HepG2 (cell line): ENCODE data around the gene TCF19. TPM values are rescaled to one million over a fixed set of nuclear protein-coding genes. Genes with fewer than 3 reads are reported as not detected.
"Not testable (repeated sequence)": the region's sequence is repeated elsewhere in the genome, so short reads cannot be mapped to it uniquely, and the experiment has no call there.

Experiments
- ATAC-seq: fragments of 200-7000 bp; cut with Tn5 transposase; 3 replicates; pipeline ENCODE4 v1.9.1; 2020; ENCODE audit warnings: mild to moderate bottlenecking, moderate library complexity
- BruUV-seq: library from RNA; stranded (reverse); fragments of 400-500 nt; replicated peaks from 2 replicates; lab custom pipeline; 2021; lab: Mats Ljungman, UMichigan
- CTCF ChIA-PET: fragments of 300-600 bp; formaldehyde crosslinking; extraction: SDS; loops from one replicate; lab custom pipeline; 2021; ENCODE audit warnings: low total read pairs, inconsistent platforms, low intra/inter-chr PET ratio; lab: Yijun Ruan, JAX
- POLR2A ChIA-PET: fragments of 350-600 bp; sonication (Branson Sonifier 250); formaldehyde crosslinking; loops from one replicate; lab custom pipeline; 2020; ENCODE audit warnings: antibody characterized with exemption, inconsistent platforms; lab: Yijun Ruan, JAX
- DNase-seq: peaks from one replicate; pipeline ENCODE4 v3.0.0-alpha.2; 2015; ENCODE audit warnings: low spot score
- FAIRE-seq: peaks from 3 replicates; lab custom pipeline; 2011; peaks lifted over from hg19 to GRCh38; lab: Jason Lieb, UNC
- H2AFZ ChIP-seq: one replicate; pipeline ENCODE4 v1.6.1; 2011; ENCODE audit warnings: low read length, inconsistent platforms
- H3K27ac ChIP-seq: fragments of 300-600 bp; 3 replicates; pipeline ENCODE4 v1.8.0; 2011; ENCODE audit warnings: mixed run types, mild to moderate bottlenecking, mixed read lengths, low read length, inconsistent platforms; ENCODE audit not compliant: insufficient read depth; ENCODE audit errors: extremely low read length
- H3K27me3 ChIP-seq, 2 experiments: fragments of 200-600 bp in 1 of 2; 2 replicates in 1 of 2; 3 replicates in 1 of 2; pipeline versions ENCODE4 v1.6.0 to v1.8.0; 2011; ENCODE audit warnings: low read length in 2 of 2, mild to moderate bottlenecking in 2 of 2, moderate library complexity in 2 of 2, inconsistent platforms in 1 of 2; ENCODE audit not compliant: insufficient read depth in 2 of 2, control insufficient read depth in 1 of 2
- H3K36me3 ChIP-seq, 2 experiments: fragments of 200-600 bp in 1 of 2; replicated peaks in 1 of 2; 2 replicates in 1 of 2; 3 replicates in 1 of 2; pipeline versions ENCODE4 v1.5.1 to v1.8.0; 2011; ENCODE audit warnings: low read length in 2 of 2, inconsistent platforms in 1 of 2; ENCODE audit not compliant: insufficient read depth in 2 of 2, control insufficient read depth in 1 of 2
- H3K4me1 ChIP-seq: 2 replicates; pipeline ENCODE4 v1.5.1; 2012; ENCODE audit warnings: low read length, inconsistent platforms; ENCODE audit not compliant: insufficient read depth
- H3K4me2 ChIP-seq: 2 replicates; pipeline ENCODE4 v1.6.0; 2011; ENCODE audit warnings: low read depth, low read length, inconsistent platforms
- H3K4me3 ChIP-seq, 3 experiments: fragments of 200-600 bp in 1 of 3; sonication (generic), shearing (Covaris generic) in 1 of 3; replicated peaks in 1 of 3; 2 replicates each; pipeline ENCODE4 v1.5.1; 2011 to 2016; ENCODE audit warnings: low read length in 3 of 3, inconsistent platforms in 2 of 3, low read depth in 2 of 3, mild to moderate bottlenecking in 2 of 3, control low read depth in 1 of 3, mixed read lengths in 1 of 3; ENCODE audit not compliant: insufficient read depth in 1 of 3
- H3K79me2 ChIP-seq: one replicate; pipeline ENCODE4 v1.6.1; 2011; ENCODE audit warnings: low read length, inconsistent platforms; ENCODE audit not compliant: insufficient read depth
- H3K9ac ChIP-seq: 2 replicates; pipeline ENCODE4 v1.6.0; 2011; ENCODE audit warnings: mild to moderate bottlenecking, low read depth, low read length, inconsistent platforms; ENCODE audit not compliant: insufficient read depth
- H3K9me3 ChIP-seq: 2 replicates; pipeline ENCODE4 v1.5.1; 2012; ENCODE audit warnings: mild to moderate bottlenecking, low read length
- H4K20me1 ChIP-seq: 2 replicates; pipeline ENCODE4 v1.6.0; 2011; ENCODE audit warnings: inconsistent platforms, mild to moderate bottlenecking, low read length, moderate library complexity; ENCODE audit not compliant: insufficient read depth
- ASH2L ChIP-seq: fragments of 300-600, 200-600 bp; sonication (generic); IDR thresholded peaks from 2 replicates; pipeline ENCODE4 v1.7.0; 2017; ENCODE audit warnings: low read depth, mild to moderate bottlenecking, moderate library complexity, mixed read lengths, low read length; ENCODE audit not compliant: insufficient read length
- ETV5 ChIP-seq: IDR thresholded peaks from 2 replicates; pipeline ENCODE4 v1.6.1; 2018; ENCODE audit warnings: missing biosample characterization, missing genetic modification reagents, inconsistent platforms, borderline replicate concordance
- FOSL2 ChIP-seq: sonication (generic); formaldehyde crosslinking; IDR thresholded peaks from 2 replicates; pipeline ENCODE4 v1.4.0; 2020; ENCODE audit warnings: missing genetic modification reagents
- LCORL ChIP-seq, 2 experiments: fragments of 450-650 bp in 1 of 2; sonication (generic) in 1 of 2; formaldehyde crosslinking in 1 of 2; IDR thresholded peaks; 2 replicates each; pipeline versions ENCODE4 v1.5.0 to v1.6.1; 2017 to 2020; ENCODE audit warnings: antibody characterized with exemption in 1 of 2, missing genetic modification reagents in 1 of 2
- MAFK ChIP-seq, 2 experiments: IDR thresholded peaks in 1 of 2; conservative IDR thresholded peaks in 1 of 2; 2 replicates each; pipeline ENCODE4 v1.6.1; 2011; ENCODE audit warnings: improper control_type of control experiment in 2 of 2, low read length in 2 of 2
- PITX1 ChIP-seq: sonication (generic); formaldehyde crosslinking; IDR thresholded peaks from 2 replicates; pipeline ENCODE4 v1.5.1; 2020; ENCODE audit warnings: mild to moderate bottlenecking, missing genetic modification reagents
- TSC22D2 ChIP-seq: sonication (generic); formaldehyde crosslinking; IDR thresholded peaks from 2 replicates; pipeline ENCODE4 v1.5.1; 2020; ENCODE audit warnings: missing genetic modification reagents, mild to moderate bottlenecking, borderline replicate concordance
- YEATS2 ChIP-seq: sonication (generic); formaldehyde crosslinking; IDR thresholded peaks from 2 replicates; pipeline ENCODE4 v1.4.0; 2020; ENCODE audit warnings: missing genetic modification reagents, borderline replicate concordance
- ZNF256 ChIP-seq: sonication (generic); formaldehyde crosslinking; conservative IDR thresholded peaks from 2 replicates; pipeline ENCODE4 v1.4.0; 2020; ENCODE audit warnings: missing genetic modification reagents
- ZNF3 ChIP-seq: IDR thresholded peaks from 2 replicates; pipeline ENCODE4 v1.7.0; 2017; ENCODE audit warnings: inconsistent platforms
- ZNF891 ChIP-seq: sonication (generic); formaldehyde crosslinking; IDR thresholded peaks from 2 replicates; pipeline ENCODE4 v1.5.0; 2020; ENCODE audit warnings: mild to moderate bottlenecking, missing genetic modification reagents
- WGBS: methylation state at CpG from one replicate; pipeline ENCODE4 v1.1.6; 2017; ENCODE audit warnings: low lambda C conversion rate; 5-methylcytosine and 5-hydroxymethylcytosine counted together
- in situ Hi-C: cut with HindIII; loops from 2 replicates; pipeline ENCODE4 v1.10.0; 2017; ENCODE audit warnings: low pct_unique_long_range_greater_than_20kb; ENCODE audit not compliant: extremely low pct_ligation_motif_present
- intact Hi-C: fragments of 100-400 bp; cut with micrococcal nuclease; formaldehyde crosslinking; loops from one replicate; pipeline ENCODE4 v1.10.0; 2022; ENCODE audit not compliant: unreplicated experiment
- polyA plus RNA-seq, 8 experiments: library from polyadenylated mRNA; depleted of rRNA in 3 of 8; stranded (reverse) in 7 of 8; unstranded in 1 of 8; fragments of >200 nt; fragmentation: Illumina TruSeq in 4 of 8; extraction: Trizol in 4 of 8; gene quantifications; 2 replicates each; pipeline versions ENCODE4 v1.2.1 to v1.2.3, GENCODE V29; 2011 to 2016; ENCODE audit warnings: low read depth in 4 of 8, missing spikeins in 1 of 8, mixed read lengths in 1 of 8; ENCODE audit not compliant: insufficient read depth in 1 of 8
- total RNA-seq, 5 experiments: library from RNA; depleted of rRNA; stranded (reverse); fragments of >200 nt; fragmentation: Illumina TruSeq; extraction: Trizol; gene quantifications; 2 replicates each; pipeline ENCODE4 v1.2.3, GENCODE V29; 2016; ENCODE audit warnings: low read depth in 1 of 5
- TF ChIP-seq, protein P1 (sequence below): sonication (generic); formaldehyde crosslinking; IDR thresholded peaks from 2 replicates; pipeline ENCODE4 v1.8.0; 2022; ENCODE audit warnings: mild to moderate bottlenecking, missing genetic modification reagents
- TF ChIP-seq, protein P2 (sequence below): sonication (generic); formaldehyde crosslinking; IDR thresholded peaks from 2 replicates; pipeline ENCODE4 v1.8.1; 2023; ENCODE audit warnings: mild to moderate bottlenecking, inconsistent platforms, moderate library complexity, missing genetic modification reagents, borderline replicate concordance

TCF19 gene
- total and polyA plus RNA-seq, 2 of the 13 experiments (the other 11 are each of a cell fraction or from before 2014, with no cell fraction given), result 4.9 to 22.2 TPM

DNA sequence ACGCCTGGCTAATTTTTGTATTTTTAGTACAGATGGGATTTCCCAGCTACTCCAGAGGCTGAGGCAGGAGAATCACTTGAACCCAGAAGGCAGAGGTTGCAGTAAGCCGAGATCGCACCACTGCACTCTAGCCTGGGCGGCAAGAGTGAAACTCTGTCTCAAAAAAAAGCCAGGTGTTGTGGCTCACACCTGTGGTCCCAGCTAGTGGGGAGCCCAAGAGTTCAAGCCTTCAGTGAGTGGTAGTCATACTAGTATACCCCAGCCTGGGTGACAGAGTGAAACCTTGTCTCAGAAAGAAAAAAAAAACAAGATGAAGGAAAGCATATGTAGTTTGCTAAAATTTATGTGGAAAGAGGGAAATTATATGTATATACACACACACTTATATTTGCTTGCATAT is 32.1 kb downstream of the TCF19 start:
- H3K27ac ChIP-seq, result no peak overlapping the region
- H3K79me2 ChIP-seq, result peaks cover 4% of the 10 kb centered on the region
- H3K9me3 ChIP-seq, result no peaks in the 10 kb centered on the region
- BruUV-seq, result no TSS peak
- TF ChIP-seq ZNF256 (no peak), MAFK (conservative IDR thresholded peaks at IDR 0.05 in 1 of 2, IDR thresholded peaks at IDR 0.05 in 1 of 2; ENCODE audit: low read length in 2 of 2) (0 out of 4 replicates have a peak, but pooled peaks of 1 of the 2 experiments have one; percentile 15)
- intact Hi-C loops (no loop called here), in situ Hi-C loops (loop anchor here (5.0 kb wide), 2 partner anchors 53 to 177 kb away; partner anchors contain the start of gene PSORS1C2)
- no peak overlapping the region for H3K9ac ChIP-seq
- FAIRE-seq, result no peak
- no peak overlapping the region for H2AFZ ChIP-seq
- no peaks in the 10 kb centered on the region for H3K27me3 ChIP-seq
- H3K4me2 ChIP-seq, result no peak overlapping the region
- H3K4me3 ChIP-seq, result no peak overlapping the region
- DNase-seq, result no peak
- 65% methylated on average over 4 of the region's 4 CpGs for WGBS
- ChIA-PET CTCF (interaction anchor here (1.5 kb wide), 1 partner anchor 53 kb away, joined by 6 read pairs; no protein-coding TSS in a partner anchor), POLR2A (no interaction called here)
- H3K4me1 ChIP-seq, result peaks cover 29% of the 10 kb centered on the region
- no peaks in the 10 kb centered on the region for H4K20me1 ChIP-seq
- no peak for ATAC-seq
- H3K36me3 ChIP-seq, result no peaks in the 10 kb centered on the region

- CTCF ChIA-PET, result interaction anchor here (1.2 to 3.5 kb wide), 4 partner anchors 32 to 174 kb away, joined by 4 to 110 read pairs (median 13); partner anchors contain the start of gene PSORS1C2
- peak; percentile 71 for FAIRE-seq
- TF ChIP-seq TSC22D2, result 0 out of 2 replicates have a peak, but pooled peaks have one; percentile 59
- TF ChIP-seq, protein P1, sequence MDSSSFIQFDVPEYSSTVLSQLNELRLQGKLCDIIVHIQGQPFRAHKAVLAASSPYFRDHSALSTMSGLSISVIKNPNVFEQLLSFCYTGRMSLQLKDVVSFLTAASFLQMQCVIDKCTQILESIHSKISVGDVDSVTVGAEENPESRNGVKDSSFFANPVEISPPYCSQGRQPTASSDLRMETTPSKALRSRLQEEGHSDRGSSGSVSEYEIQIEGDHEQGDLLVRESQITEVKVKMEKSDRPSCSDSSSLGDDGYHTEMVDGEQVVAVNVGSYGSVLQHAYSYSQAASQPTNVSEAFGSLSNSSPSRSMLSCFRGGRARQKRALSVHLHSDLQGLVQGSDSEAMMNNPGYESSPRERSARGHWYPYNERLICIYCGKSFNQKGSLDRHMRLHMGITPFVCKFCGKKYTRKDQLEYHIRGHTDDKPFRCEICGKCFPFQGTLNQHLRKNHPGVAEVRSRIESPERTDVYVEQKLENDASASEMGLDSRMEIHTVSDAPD (CRISPR knock-in tag), result 0 out of 2 replicates have a peak, but pooled peaks have one; percentile 35
- peak; percentile 51; the same call in 1 of the 2 replicates for TF ChIP-seq YEATS2 (CRISPR knock-in tag)
- TF ChIP-seq, protein P2, sequence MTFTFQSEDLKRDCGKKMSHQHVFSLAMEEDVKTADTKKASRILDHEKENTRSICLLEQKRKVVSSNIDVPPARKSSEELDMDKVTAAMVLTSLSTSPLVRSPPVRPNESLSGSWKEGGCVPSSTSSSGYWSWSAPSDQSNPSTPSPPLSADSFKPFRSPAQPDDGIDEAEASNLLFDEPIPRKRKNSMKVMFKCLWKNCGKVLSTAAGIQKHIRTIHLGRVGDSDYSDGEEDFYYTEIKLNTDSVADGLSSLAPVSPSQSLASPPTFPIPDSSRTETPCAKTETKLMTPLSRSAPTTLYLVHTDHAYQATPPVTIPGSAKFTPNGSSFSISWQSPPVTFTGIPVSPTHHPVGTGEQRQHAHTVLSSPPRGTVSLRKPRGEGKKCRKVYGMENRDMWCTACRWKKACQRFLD (CRISPR knock-in tag), result 0 out of 2 replicates have a peak, but pooled peaks have one; percentile 38
- 0 out of 2 replicates have a peak, but pooled peaks have one; percentile 57 for TF ChIP-seq ZNF891
- TF ChIP-seq PITX1 (CRISPR knock-in tag), result peak; percentile 52; the same call in 1 of the 2 replicates
- TF ChIP-seq FOSL2, result peak; percentile 31; the same call in 1 of the 2 replicates
- not testable (repeated sequence) for TF ChIP-seq LCORL (IDR thresholded peaks at IDR 0.05)
- TF ChIP-seq LCORL (CRISPR knock-in tag; IDR thresholded peaks at IDR 0.05), result peak; percentile 76
- TF ChIP-seq ASH2L, result peak; percentile 32
- 0 out of 2 replicates have a peak, but pooled peaks have one; percentile 18 for TF ChIP-seq ZNF3
- TF ChIP-seq ETV5 (CRISPR knock-in tag), result 0 out of 2 replicates have a peak, but pooled peaks have one; percentile 30
Measured at GRCh38 chr6:31192431-31193105, 34.2 kb downstream of the TCF19 start.

More at GRCh38 chr6:31192431-31193105, 34.2 kb downstream of the TCF19 start:
- DNase-seq (peak; percentile 89), ATAC-seq (peak; percentile 68)
- not testable (repeated sequence) for H3K4me3 ChIP-seq, H3K36me3 ChIP-seq, BruUV-seq, H3K79me2 ChIP-seq, H3K9ac ChIP-seq, H3K4me2 ChIP-seq, H4K20me1 ChIP-seq, H2AFZ ChIP-seq, H3K27me3 ChIP-seq, H3K9me3 ChIP-seq, H3K27ac ChIP-seq
- H3K4me1 ChIP-seq, result peaks cover 28% of the 10 kb centered on the region
- WGBS, result 27% methylated on average over 10 of the region's 10 CpGs
- intact Hi-C loops, result loop anchor here (1.0 to 2.0 kb wide), 2 partner anchors 34 to 55 kb away; partner anchors contain the start of gene TCF19
- POLR2A ChIA-PET, result interaction anchor here (1.2 kb wide), 1 partner anchor 55 kb away, joined by 4 read pairs; no protein-coding TSS in a partner anchor
- in situ Hi-C loops, result loop anchor here (5.0 kb wide), 2 partner anchors 55 to 175 kb away; partner anchors contain the start of gene PSORS1C2
